MCF 10A (cell line): ENCODE results near the gene CCT2. TPM values are rescaled to one million over a fixed set of nuclear protein-coding genes. Genes with fewer than 3 reads are reported as not detected.

Experiments
- BruUV-seq: library from RNA; stranded (reverse); fragments of 400-500 nt; replicated peaks from 2 replicates; lab custom pipeline; 2021; lab: Mats Ljungman, UMichigan
- CTCF ChIA-PET: fragments of 300-600 bp; sonication (Branson Sonifier 250); formaldehyde crosslinking; extraction: SDS; loops from one replicate; lab custom pipeline; 2021; ENCODE audit warnings: antibody characterized with exemption, inconsistent platforms; lab: Yijun Ruan, JAX
- POLR2A ChIA-PET: fragments of 300-600, 350-650 bp; sonication (Branson Sonifier 250); formaldehyde crosslinking; extraction: SDS; loops from one replicate; lab custom pipeline; 2020; ENCODE audit warnings: antibody characterized with exemption, inconsistent platforms; lab: Yijun Ruan, JAX
- DNase-seq: peaks from one replicate; pipeline ENCODE4 v3.0.0-alpha.2; 2018; ENCODE audit not compliant: unreplicated experiment
- H3K27ac Mint-ChIP-seq: one replicate; pipeline ENCODE4 v1.8.0; 2022; ENCODE audit warnings: mild to moderate bottlenecking, low read depth, mixed read lengths; ENCODE audit not compliant: unreplicated experiment
- H3K27me3 Mint-ChIP-seq: one replicate; pipeline ENCODE4 v1.8.0; 2022; ENCODE audit warnings: mixed read lengths; ENCODE audit not compliant: insufficient read depth, unreplicated experiment
- H3K36me3 Mint-ChIP-seq: one replicate; pipeline ENCODE4 v1.8.0; 2022; ENCODE audit warnings: mild to moderate bottlenecking, moderate library complexity, mixed read lengths; ENCODE audit not compliant: insufficient read depth, unreplicated experiment
- H3K4me1 Mint-ChIP-seq: one replicate; pipeline ENCODE4 v1.8.0; 2022; ENCODE audit warnings: mixed read lengths; ENCODE audit not compliant: insufficient read depth, unreplicated experiment
- H3K4me3 Mint-ChIP-seq: one replicate; pipeline ENCODE4 v1.8.0; 2022; ENCODE audit warnings: mild to moderate bottlenecking, moderate library complexity, mixed read lengths; ENCODE audit not compliant: unreplicated experiment
- H3K9me3 Mint-ChIP-seq: one replicate; pipeline ENCODE4 v1.8.0; 2022; ENCODE audit warnings: mixed read lengths; ENCODE audit not compliant: unreplicated experiment
- CTCF ChIP-seq: fragments of 200-600 bp; IDR thresholded peaks from one replicate; pipeline ENCODE4 v1.8.0; 2022; ENCODE audit warnings: antibody characterized with exemption, mild to moderate bottlenecking; ENCODE audit not compliant: unreplicated experiment
- intact Hi-C: fragments of 100-400 bp; cut with micrococcal nuclease; formaldehyde crosslinking; loops from 2 replicates; pipeline ENCODE4 v1.14.1; 2022
- total RNA-seq: library from RNA; stranded (reverse); gene quantifications from 2 replicates; pipeline ENCODE4 v1.2.3, GENCODE V29; 2022

Gene CCT2
- total RNA-seq, 1 experiment from 2014 or later: 212 TPM

GRCh38 chr12:69553628-69554248, 31.5 kb upstream of the CCT2 start:
- DNase-seq: peak; percentile 80
- no peak for TF ChIP-seq CTCF
- no peaks in the 10 kb centered on the region for H3K9me3 Mint-ChIP-seq
- CTCF ChIA-PET: interaction anchor here (0.6 to 3.2 kb wide), 7 partner anchors 9 to 172 kb away, joined by 3 to 16 read pairs (median 4); partner anchors contain the start of gene FRS2
- peak overlapping the region; percentile 43 for H3K27ac Mint-ChIP-seq
- no peaks in the 10 kb centered on the region for H3K27me3 Mint-ChIP-seq
- no TSS peak for BruUV-seq
- intact Hi-C loops: no loop called here
- H3K4me1 Mint-ChIP-seq: peaks cover 38% of the 10 kb centered on the region
- POLR2A ChIA-PET: interaction anchor here (0.6 to 6.4 kb wide), 14 partner anchors 9 to 289 kb away, joined by 3 to 49 read pairs (median 4); partner anchors contain the start of gene FRS2
- peaks cover 6% of the 10 kb centered on the region for H3K36me3 Mint-ChIP-seq
- H3K4me3 Mint-ChIP-seq: no peak overlapping the region

- POLR2A ChIA-PET: interaction anchor here (0.7 to 6.4 kb wide), 7 partner anchors 14 to 85 kb away, joined by 3 to 49 read pairs (median 10); partner anchors contain the start of gene FRS2
- no peak for TF ChIP-seq CTCF
- H3K27ac Mint-ChIP-seq: peak overlapping the region; percentile 71
These were observed 29.8 kb upstream of the CCT2 start for GRCh38 chr12:69555461-69555860.

GRCh38 chr12:69556383-69556782, 28.9 kb upstream of the CCT2 start:
- intact Hi-C loops: no loop called here
- ChIA-PET CTCF (interaction anchor here (0.6 to 3.2 kb wide), 2 partner anchors 15 to 37 kb away, joined by 3 to 16 read pairs; no protein-coding TSS in a partner anchor), POLR2A (interaction anchor here (1.2 to 6.4 kb wide), 3 partner anchors 13 to 85 kb away, joined by 3 to 49 read pairs (median 21); partner anchors contain the start of genes CCT2 and FRS2)
- Mint-ChIP-seq H3K4me1 (peaks cover 29% of the 10 kb centered on the region), H3K27me3 (no peaks in the 10 kb centered on the region), H3K27ac (peak overlapping the region; percentile 71), H3K4me3 (no peak overlapping the region), H3K36me3 (peaks cover 6% of the 10 kb centered on the region), H3K9me3 (no peaks in the 10 kb centered on the region)
- no peak for DNase-seq
- TF ChIP-seq CTCF: no peak
- BruUV-seq: no TSS peak

More at GRCh38 chr12:69555461-69555860, 29.8 kb upstream of the CCT2 start:
- CTCF ChIA-PET: interaction anchor here (0.6 to 3.2 kb wide), 4 partner anchors 16 to 138 kb away, joined by 3 to 16 read pairs (median 3); no protein-coding TSS in a partner anchor
- Mint-ChIP-seq H3K36me3 (peaks cover 6% of the 10 kb centered on the region), H3K4me1 (peaks cover 29% of the 10 kb centered on the region), H3K9me3 (no peaks in the 10 kb centered on the region), H3K4me3 (no peak overlapping the region), H3K27me3 (no peaks in the 10 kb centered on the region)
- BruUV-seq: no TSS peak
- DNase-seq: peak; percentile 19
- intact Hi-C loops: no loop called here

GRCh38 chr12:69563166-69563762, 22.0 kb upstream of the CCT2 start:
- no peak for DNase-seq
- ChIA-PET CTCF (interaction anchor here (0.9 to 1.5 kb wide), 3 partner anchors 10 to 145 kb away, joined by 3 to 9 read pairs (median 4); no protein-coding TSS in a partner anchor), POLR2A (interaction anchor here (1.1 to 2.0 kb wide), 2 partner anchors 9 to 54 kb away, joined by 3 to 5 read pairs; no protein-coding TSS in a partner anchor)
- BruUV-seq: no TSS peak
- intact Hi-C loops: no loop called here
- H3K4me3 Mint-ChIP-seq: no peak overlapping the region
- no peaks in the 10 kb centered on the region for H3K4me1 Mint-ChIP-seq
- H3K9me3 Mint-ChIP-seq: no peaks in the 10 kb centered on the region
- H3K36me3 Mint-ChIP-seq: peaks cover 4% of the 10 kb centered on the region
- no peaks in the 10 kb centered on the region for H3K27me3 Mint-ChIP-seq
- H3K27ac Mint-ChIP-seq: no peak overlapping the region
- TF ChIP-seq CTCF: no peak
